Hepatocyte (in vitro differentiated cells): ENCODE data around the gene MLKL. TPM values are rescaled to one million over a fixed set of nuclear protein-coding genes. Genes with fewer than 3 reads are reported as not detected.

Experiments
- DNase-seq: peaks from one replicate; pipeline ENCODE4 v3.0.0-alpha.2; 2016; ENCODE audit warnings: low spot score
- H2AFZ ChIP-seq: fragments of 200-600 bp; sonication (generic); 2 replicates; pipeline ENCODE4 v1.6.0; 2016; ENCODE audit warnings: antibody characterized with exemption, mild to moderate bottlenecking
- H3K27ac ChIP-seq: fragments of 200-600 bp; sonication (generic); 2 replicates; pipeline ENCODE4 v1.5.1; 2016; ENCODE audit warnings: mild to moderate bottlenecking
- H3K27me3 ChIP-seq: fragments of 200-600 bp; sonication (generic); 2 replicates; pipeline ENCODE4 v1.6.1; 2016
- H3K36me3 ChIP-seq: fragments of 200-600 bp; sonication (generic); replicated peaks from 2 replicates; pipeline ENCODE4 v1.5.1; 2016; ENCODE audit warnings: low read depth; ENCODE audit not compliant: insufficient read depth
- H3K4me1 ChIP-seq: fragments of 200-600 bp; sonication (generic); 2 replicates; pipeline ENCODE4 v1.5.1; 2016; ENCODE audit warnings: mild to moderate bottlenecking, moderate library complexity; ENCODE audit not compliant: insufficient read depth
- H3K4me2 ChIP-seq: fragments of 200-600 bp; sonication (generic); 2 replicates; pipeline ENCODE4 v1.6.0; 2016
- H3K4me3 ChIP-seq: fragments of 200-600 bp; sonication (generic); 2 replicates; pipeline ENCODE4 v1.5.1; 2016; ENCODE audit warnings: mild to moderate bottlenecking
- H3K79me2 ChIP-seq: fragments of 200-600 bp; sonication (generic); 2 replicates; pipeline ENCODE4 v1.6.0; 2017; ENCODE audit warnings: mild to moderate bottlenecking
- H3K9me2 ChIP-seq: fragments of 200-600 bp; sonication (generic); replicated peaks from 2 replicates; pipeline ENCODE4 v1.6.0; 2017; ENCODE audit warnings: mild to moderate bottlenecking; ENCODE audit not compliant: insufficient read depth
- H3K9me3 ChIP-seq: fragments of 200-600 bp; sonication (generic); 2 replicates; pipeline ENCODE4 v1.5.1; 2016; ENCODE audit warnings: low read depth, mild to moderate bottlenecking
- H4K20me1 ChIP-seq: fragments of 200-600 bp; sonication (generic); 2 replicates; pipeline ENCODE4 v1.6.0; 2016; ENCODE audit warnings: mild to moderate bottlenecking; ENCODE audit not compliant: insufficient read depth, poor library complexity, severe bottlenecking
- CTCF ChIP-seq: fragments of 200-600 bp; sonication (generic); IDR thresholded peaks from 2 replicates; pipeline ENCODE4 v1.5.1; 2016; ENCODE audit warnings: antibody characterized with exemption, mild to moderate bottlenecking; ENCODE audit not compliant: poor library complexity
- EZH2 ChIP-seq: fragments of 200-600 bp; sonication (generic); IDR thresholded peaks from 2 replicates; pipeline ENCODE4 v1.6.1; 2016; ENCODE audit warnings: antibody characterized with exemption, mild to moderate bottlenecking, borderline replicate concordance
- EZH2phosphoT487 ChIP-seq: fragments of 200-600 bp; sonication (generic); IDR thresholded peaks from one replicate; pipeline ENCODE4 v1.6.1; 2018; ENCODE audit warnings: antibody characterized with exemption, mild to moderate bottlenecking, low read depth, moderate library complexity; ENCODE audit not compliant: unreplicated experiment, severe bottlenecking
- WGBS: methylation state at CpG from one replicate; pipeline ENCODE4 v1.1.6; 2016; ENCODE audit warnings: low lambda C conversion rate; ENCODE audit errors: missing lambda C conversion rate; 5-methylcytosine and 5-hydroxymethylcytosine counted together
- polyA plus RNA-seq: library from polyadenylated mRNA; unstranded; fragments of >200 nt; fragmentation: Nextera tagmentation; extraction: Ambion mirVana; gene quantifications from 2 replicates; pipeline ENCODE4 v1.2.1, GENCODE V29; 2016
- total RNA-seq: library from RNA; depleted of rRNA; stranded (reverse); fragments of >200 nt; gene quantifications from 2 replicates; pipeline ENCODE4 v1.2.3, GENCODE V29; 2014

MLKL gene
- total and polyA plus RNA-seq, 2 experiments from 2014 or later: 2.8 to 3.3 TPM

- DNase-seq: no peak
- Histone ChIP-seq H3K4me2 (no peak overlapping the region), H3K4me3 (no peak overlapping the region), H3K36me3 (no peaks in the 10 kb centered on the region), H3K79me2 (no peaks in the 10 kb centered on the region), H3K4me1 (no peaks in the 10 kb centered on the region), H3K27ac (no peak overlapping the region), H3K9me2 (no peaks in the 10 kb centered on the region), H3K27me3 (no peaks in the 10 kb centered on the region), H4K20me1 (no peaks in the 10 kb centered on the region), H2AFZ (no peak overlapping the region), H3K9me3 (no peaks in the 10 kb centered on the region)
- TF ChIP-seq EZH2 (no peak), CTCF (no peak), EZH2phosphoT487 (no peak)
- 86% methylated on average over 6 of the region's 6 CpGs for WGBS
These were observed 73.0 kb downstream of the MLKL start for GRCh38 chr16:74627506-74628220.

- DNase-seq: no peak
- Histone ChIP-seq H3K27ac (no peak overlapping the region), H4K20me1 (no peaks in the 10 kb centered on the region), H2AFZ (no peak overlapping the region), H3K36me3 (no peaks in the 10 kb centered on the region), H3K4me2 (no peak overlapping the region), H3K9me2 (no peaks in the 10 kb centered on the region), H3K79me2 (peaks cover 4% of the 10 kb centered on the region), H3K9me3 (no peaks in the 10 kb centered on the region), H3K4me3 (no peak overlapping the region), H3K27me3 (no peaks in the 10 kb centered on the region), H3K4me1 (no peaks in the 10 kb centered on the region)
- 0% methylated on average over 1 of the region's 1 CpG for WGBS
- no peak for TF ChIP-seq EZH2phosphoT487
- TF ChIP-seq EZH2: no peak
- no peak for TF ChIP-seq CTCF
These were observed 73.8 kb downstream of the MLKL start for GRCh38 chr16:74626741-74627416.

- no peak for DNase-seq
- Histone ChIP-seq H4K20me1 (no peaks in the 10 kb centered on the region), H3K9me3 (no peaks in the 10 kb centered on the region), H3K4me1 (no peaks in the 10 kb centered on the region), H3K4me2 (no peak overlapping the region), H3K27me3 (no peaks in the 10 kb centered on the region), H3K36me3 (no peaks in the 10 kb centered on the region), H3K27ac (no peak overlapping the region), H3K9me2 (no peaks in the 10 kb centered on the region), H3K4me3 (no peak overlapping the region), H2AFZ (no peak overlapping the region), H3K79me2 (peaks cover 4% of the 10 kb centered on the region)
- TF ChIP-seq CTCF (no peak), EZH2phosphoT487 (no peak), EZH2 (no peak)
- WGBS: 97% methylated on average over 14 of the region's 14 CpGs
These were observed 74.9 kb downstream of the MLKL start for GRCh38 chr16:74625500-74626350.
